ENCODE results near the gene FAM161B. TPM values are rescaled to one million over a fixed set of nuclear protein-coding genes. Genes with fewer than 3 reads are reported as not detected.

Gene FAM161B
- total and polyA plus RNA-seq, 2 of the 13 experiments (the other 11 are each of a cell fraction or from before 2014, with no cell fraction given): 1.6 to 2.0 TPM

- H4K20me1 ChIP-seq (ENCODE audit: insufficient read depth, low read length): no peaks in the 10 kb centered on the region
- H3K36me3 ChIP-seq (replicated peaks in 1 of 2; ENCODE audit: control insufficient read depth in 1 of 2, insufficient read depth in 2 of 2, low read length in 2 of 2): peaks cover 35 to 80% of the 10 kb centered on the region in 2 experiments
- TF ChIP-seq SIN3A (IDR thresholded peaks at IDR 0.05; ENCODE audit: borderline replicate concordance, low read depth, low read length) (no peak), TEAD2 (CRISPR knock-in tag; IDR thresholded peaks at IDR 0.05) (no peak), TEF (CRISPR knock-in tag; IDR thresholded peaks at IDR 0.05) (no peak), MIER3 (CRISPR knock-in tag; IDR thresholded peaks at IDR 0.05; ENCODE audit: borderline replicate concordance) (no peak), CHCHD3 (CRISPR knock-in tag; IDR thresholded peaks at IDR 0.05) (no peak), NR2F6 (IDR thresholded peaks at IDR 0.05) (no peak), NR2F6 (CRISPR knock-in tag; IDR thresholded peaks at IDR 0.05) (no peak), SATB2 (CRISPR knock-in tag; IDR thresholded peaks at IDR 0.05) (no peak), TAF1 (CRISPR knock-in tag; IDR thresholded peaks at IDR 0.05) (no peak), LCORL (IDR thresholded peaks at IDR 0.05) (no peak), LCORL (CRISPR knock-in tag; IDR thresholded peaks at IDR 0.05) (no peak), CBX5 (CRISPR knock-in tag; IDR thresholded peaks at IDR 0.05; ENCODE audit: borderline replicate concordance) (no peak), ZNF362 (CRISPR knock-in tag; IDR thresholded peaks at IDR 0.05; ENCODE audit: borderline replicate concordance) (no peak), NR3C1 (CRISPR knock-in tag; IDR thresholded peaks at IDR 0.05) (no peak), TGIF2 (CRISPR knock-in tag; IDR thresholded peaks at IDR 0.05) (no peak)
- TF ChIP-seq, protein P1, sequence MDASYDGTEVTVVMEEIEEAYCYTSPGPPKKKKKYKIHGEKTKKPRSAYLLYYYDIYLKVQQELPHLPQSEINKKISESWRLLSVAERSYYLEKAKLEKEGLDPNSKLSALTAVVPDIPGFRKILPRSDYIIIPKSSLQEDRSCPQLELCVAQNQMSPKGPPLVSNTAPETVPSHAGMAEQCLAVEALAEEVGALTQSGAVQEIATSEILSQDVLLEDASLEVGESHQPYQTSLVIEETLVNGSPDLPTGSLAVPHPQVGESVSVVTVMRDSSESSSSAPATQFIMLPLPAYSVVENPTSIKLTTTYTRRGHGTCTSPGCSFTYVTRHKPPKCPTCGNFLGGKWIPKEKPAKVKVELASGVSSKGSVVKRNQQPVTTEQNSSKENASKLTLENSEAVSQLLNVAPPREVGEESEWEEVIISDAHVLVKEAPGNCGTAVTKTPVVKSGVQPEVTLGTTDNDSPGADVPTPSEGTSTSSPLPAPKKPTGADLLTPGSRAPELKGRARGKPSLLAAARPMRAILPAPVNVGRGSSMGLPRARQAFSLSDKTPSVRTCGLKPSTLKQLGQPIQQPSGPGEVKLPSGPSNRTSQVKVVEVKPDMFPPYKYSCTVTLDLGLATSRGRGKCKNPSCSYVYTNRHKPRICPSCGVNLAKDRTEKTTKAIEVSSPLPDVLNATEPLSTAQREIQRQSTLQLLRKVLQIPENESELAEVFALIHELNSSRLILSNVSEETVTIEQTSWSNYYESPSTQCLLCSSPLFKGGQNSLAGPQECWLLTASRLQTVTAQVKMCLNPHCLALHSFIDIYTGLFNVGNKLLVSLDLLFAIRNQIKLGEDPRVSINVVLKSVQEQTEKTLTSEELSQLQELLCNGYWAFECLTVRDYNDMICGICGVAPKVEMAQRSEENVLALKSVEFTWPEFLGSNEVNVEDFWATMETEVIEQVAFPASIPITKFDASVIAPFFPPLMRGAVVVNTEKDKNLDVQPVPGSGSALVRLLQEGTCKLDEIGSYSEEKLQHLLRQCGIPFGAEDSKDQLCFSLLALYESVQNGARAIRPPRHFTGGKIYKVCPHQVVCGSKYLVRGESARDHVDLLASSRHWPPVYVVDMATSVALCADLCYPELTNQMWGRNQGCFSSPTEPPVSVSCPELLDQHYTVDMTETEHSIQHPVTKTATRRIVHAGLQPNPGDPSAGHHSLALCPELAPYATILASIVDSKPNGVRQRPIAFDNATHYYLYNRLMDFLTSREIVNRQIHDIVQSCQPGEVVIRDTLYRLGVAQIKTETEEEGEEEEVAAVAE (CRISPR knock-in tag; IDR thresholded peaks at IDR 0.05; ENCODE audit: borderline replicate concordance): no peak
- H3K27ac ChIP-seq (ENCODE audit: extremely low read length, insufficient read depth, low read length): no peak overlapping the region
- no peaks in the 10 kb centered on the region for H3K9me3 ChIP-seq (ENCODE audit: low read length)
- H3K27me3 ChIP-seq (ENCODE audit: control insufficient read depth in 1 of 2, insufficient read depth in 2 of 2, low read length in 2 of 2): no peaks in the 10 kb centered on the region
- no peak for FAIRE-seq
- H3K9ac ChIP-seq (ENCODE audit: insufficient read depth, low read depth, low read length): no peak overlapping the region
- POLR2A ChIA-PET: no interaction called here
- no peak overlapping the region for H2AFZ ChIP-seq (ENCODE audit: low read length)
- no peaks in the 10 kb centered on the region for H3K4me1 ChIP-seq (ENCODE audit: insufficient read depth, low read length)
- 80% methylated on average over 1 of the region's 2 CpGs for WGBS (ENCODE audit: low lambda C conversion rate)
- H3K4me3 ChIP-seq (replicated peaks in 1 of 3; ENCODE audit: insufficient read depth in 1 of 3, low read depth in 2 of 3, low read length in 3 of 3): no peak overlapping the region
- CTCF ChIA-PET (ENCODE audit: low intra/inter-chr PET ratio, low total read pairs): no interaction called here
- no TSS peak for BruUV-seq (replicated peaks)
- no peak for DNase-seq (ENCODE audit: low spot score)
- ATAC-seq: no peak
- no peak overlapping the region for H3K4me2 ChIP-seq (ENCODE audit: low read depth, low read length)
- in situ Hi-C loops (cut with HindIII; ENCODE audit: extremely low pct_ligation_motif_present, low pct_unique_long_range_greater_than_20kb): no loop called here
- intact Hi-C loops (cut with micrococcal nuclease; ENCODE audit: unreplicated experiment): no loop called here
- no peaks in the 10 kb centered on the region for H3K79me2 ChIP-seq (ENCODE audit: insufficient read depth, low read length)
Observed at GRCh38 chr14:73968885-73969284, 19.0 kb upstream of the FAM161B start.

All from HepG2 (cell line).